CD4-positive, alpha-beta T cell treated with Interleukin-12 subunit alpha and Interleukin-12 subunit beta, for 1 hour (primary cell): Measurements from ENCODE around the gene CEP72.
"Not testable (repeated sequence)": the region's sequence is repeated elsewhere in the genome, so short reads cannot be mapped to it uniquely, and the experiment has no call there.

Experiments used
- DNase-seq: peaks from one replicate; pipeline ENCODE4 v3.0.0-alpha.2; 2020

CEP72 gene

DNA sequence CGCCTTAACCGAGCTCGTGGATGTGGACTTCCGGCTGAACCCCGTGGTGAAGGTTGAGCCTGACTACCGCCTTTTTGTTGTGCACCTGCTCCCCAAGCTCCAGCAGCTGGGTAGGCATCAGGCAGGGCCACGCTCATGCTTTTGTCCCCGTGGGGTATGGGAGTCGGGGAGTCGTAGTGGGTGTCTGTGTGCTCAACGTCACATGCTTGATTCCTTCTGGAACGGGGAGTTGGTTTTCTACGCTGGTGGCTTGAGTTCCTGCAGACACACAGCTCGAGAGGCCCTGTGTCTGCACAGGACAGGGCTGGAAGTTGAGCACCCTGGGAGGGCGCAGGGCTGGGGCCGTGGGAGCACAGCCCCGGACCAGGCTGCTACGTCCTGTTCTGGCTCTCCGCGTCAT lies 8.0 kb downstream of the CEP72 start:
- no peak for DNase-seq

DNA sequence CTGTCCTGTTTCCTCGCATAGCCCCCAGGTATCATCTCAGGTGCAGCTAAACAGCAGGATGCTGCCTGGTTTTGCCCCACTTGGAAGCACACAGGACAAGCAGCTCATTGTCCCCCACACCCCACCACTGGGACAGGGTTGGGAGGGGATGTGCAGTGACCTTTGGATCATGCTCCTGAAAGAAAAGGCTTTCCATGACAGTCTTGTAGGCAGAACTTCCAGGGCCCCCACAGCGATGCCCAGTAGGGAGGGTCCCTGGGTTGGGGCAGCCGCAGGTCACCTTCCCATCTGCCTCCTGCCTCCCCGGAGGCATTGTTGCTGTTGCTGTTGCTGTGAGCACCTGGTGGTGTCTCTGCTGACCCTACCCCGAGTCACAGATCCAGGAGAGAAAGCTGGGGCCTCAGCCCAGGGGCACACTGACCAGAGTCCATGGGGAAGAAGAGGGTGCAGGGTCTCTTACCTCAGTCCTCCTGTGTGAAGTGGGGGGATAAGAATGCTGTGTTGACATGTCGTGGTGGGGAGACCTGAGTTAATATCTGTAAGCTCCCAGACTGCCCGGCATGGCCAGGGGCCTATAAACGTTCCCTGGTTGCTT lies 8.5 kb downstream of the CEP72 start:
- DNase-seq: no peak

DNA sequence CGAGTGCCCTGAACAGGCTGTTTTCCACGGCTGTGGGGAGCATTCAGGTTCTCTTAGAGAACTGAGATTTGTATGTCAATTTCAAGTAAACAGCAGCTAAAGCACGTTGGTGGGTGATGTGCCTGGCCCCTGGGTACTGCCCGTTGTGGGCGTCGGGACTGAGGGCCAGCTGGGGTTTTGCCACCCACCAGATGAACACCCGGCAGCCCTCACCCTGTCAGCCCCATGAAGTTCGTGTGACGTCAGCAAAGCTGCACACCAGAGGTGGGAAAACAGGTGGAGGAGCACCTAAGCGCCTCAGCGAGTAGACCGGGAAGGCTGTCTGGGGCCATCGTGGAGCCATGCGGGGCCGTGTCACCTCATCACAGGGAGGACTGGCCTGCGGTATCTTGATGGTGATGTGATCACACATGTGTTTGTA lies 9.2 kb downstream of the CEP72 start:
- DNase-seq: no peak

DNA sequence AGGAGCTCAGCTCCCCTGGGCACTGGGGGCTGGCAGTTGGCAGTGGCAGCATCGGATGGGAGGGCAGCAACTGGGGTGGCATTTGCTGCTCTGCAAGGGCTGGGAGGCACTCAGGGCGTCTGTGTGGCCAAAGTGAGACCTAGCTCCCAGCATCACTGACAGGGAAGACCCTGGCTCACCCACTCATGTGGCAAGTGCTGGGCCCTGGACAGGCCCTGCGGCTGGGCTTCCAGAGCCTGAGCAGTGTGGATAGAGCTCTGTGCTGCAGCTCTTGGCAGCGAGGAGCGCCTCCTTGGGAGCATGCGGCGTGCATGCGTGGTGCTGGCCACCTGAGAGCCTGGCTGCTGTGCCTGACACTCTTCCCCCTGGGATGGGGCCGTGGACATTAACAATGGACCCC lies 10.2 kb downstream of the CEP72 start:
- no peak for DNase-seq

DNA sequence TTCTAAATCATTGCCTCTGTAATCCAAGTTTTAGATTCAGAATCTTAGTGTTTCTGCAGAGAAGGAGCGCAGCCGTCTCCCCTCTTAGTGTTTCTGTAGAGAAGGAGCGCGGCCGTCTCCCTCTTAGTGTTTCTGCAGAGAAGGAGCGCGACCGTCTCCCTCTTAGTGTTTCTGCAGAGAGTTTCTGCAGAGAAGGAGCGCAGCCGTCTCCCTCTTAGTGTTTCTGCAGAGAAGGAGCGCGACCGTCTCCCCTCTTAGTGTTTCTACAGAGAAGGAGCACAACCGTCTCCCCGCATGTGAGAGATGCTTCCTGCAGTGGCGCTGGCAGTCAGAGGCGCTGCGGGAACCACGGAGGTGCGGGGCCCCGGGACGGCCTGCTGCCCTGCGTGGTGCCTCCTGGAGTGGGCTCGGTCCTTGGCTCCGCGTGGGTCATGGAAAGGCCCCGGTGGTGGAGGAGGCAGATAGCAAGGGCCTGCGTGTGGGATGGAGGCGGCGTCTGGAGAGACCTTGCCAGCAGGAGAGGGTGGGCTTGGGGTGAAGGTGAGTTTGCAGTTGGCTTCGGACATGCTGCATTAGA lies 10.9 kb downstream of the CEP72 start:
- DNase-seq: no peak

DNA sequence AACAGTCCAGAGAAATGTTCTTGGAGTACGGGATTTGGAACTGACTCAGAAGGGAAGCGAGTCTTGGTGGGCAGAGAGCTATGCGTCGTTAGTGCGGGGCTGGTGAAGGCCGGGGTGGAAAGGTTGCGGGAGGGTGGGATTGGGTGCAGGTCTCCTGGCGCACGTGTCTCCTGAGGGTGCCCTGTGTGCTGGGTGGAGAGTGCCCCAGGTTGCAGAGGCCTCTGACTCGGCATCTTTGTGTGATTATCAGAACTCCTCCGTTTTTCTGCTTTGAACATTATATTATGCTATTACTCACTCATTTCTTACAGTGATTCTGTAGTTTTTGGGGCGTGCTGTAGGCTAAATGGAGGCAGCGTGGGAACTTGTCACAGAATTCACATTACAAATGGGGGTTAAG lies 11.4 kb downstream of the CEP72 start:
- no peak for DNase-seq

DNA sequence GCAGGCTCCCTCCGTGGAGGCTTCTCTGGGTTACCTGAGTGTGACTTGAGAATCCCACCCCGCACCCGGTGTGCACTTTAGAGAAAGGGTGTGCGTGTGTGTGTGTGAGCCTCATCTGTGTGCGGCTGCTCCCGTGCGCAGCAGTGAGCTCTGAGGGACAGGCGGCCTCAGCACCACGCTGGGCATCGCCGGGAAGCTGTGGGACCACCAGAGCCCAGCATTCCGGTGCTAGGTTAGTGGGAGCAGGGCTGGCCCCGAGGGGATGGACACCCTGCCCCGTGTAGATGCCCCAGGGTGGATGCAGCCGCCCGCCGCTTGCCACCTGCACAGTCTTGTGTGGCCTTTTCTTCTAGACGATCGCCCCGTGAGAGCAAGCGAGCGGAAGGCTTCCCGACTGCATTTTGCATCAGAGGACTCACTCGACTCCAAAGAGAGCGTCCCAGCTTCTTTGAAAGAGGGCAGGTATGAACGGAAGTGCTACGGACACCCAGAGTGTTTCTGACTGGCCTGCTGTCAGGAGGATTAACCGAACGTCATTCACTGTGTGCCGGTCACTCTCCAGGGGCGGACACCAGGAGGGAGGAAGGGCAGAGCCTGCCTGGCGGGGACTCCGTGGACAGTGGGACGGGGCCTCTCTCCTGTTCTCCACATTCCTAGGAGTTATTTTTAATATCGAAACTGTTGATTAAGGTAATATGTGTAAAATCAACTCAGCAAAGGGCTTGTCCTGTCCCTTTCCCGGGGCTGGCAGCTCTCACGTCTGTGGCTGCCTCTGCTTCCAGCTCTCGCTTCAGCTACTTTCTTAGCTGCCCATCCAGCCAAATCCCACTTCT lies 12.2 kb downstream of the CEP72 start:
- DNase-seq: no peak

DNA sequence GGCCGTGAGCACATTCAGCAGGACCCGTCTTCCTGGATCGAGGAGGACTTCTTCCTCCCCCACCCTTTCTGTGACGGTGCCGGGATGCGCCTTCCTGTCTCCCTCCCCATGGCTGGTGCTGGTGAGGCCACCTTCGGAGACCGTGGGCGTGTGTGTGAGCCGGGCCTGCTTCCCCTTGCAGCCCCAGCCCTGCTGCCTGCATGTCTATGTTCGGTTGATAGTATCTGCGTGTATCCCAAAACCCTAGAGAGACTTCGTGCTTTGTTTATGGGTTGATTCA lies 12.8 kb downstream of the CEP72 start:
- no peak for DNase-seq

DNA sequence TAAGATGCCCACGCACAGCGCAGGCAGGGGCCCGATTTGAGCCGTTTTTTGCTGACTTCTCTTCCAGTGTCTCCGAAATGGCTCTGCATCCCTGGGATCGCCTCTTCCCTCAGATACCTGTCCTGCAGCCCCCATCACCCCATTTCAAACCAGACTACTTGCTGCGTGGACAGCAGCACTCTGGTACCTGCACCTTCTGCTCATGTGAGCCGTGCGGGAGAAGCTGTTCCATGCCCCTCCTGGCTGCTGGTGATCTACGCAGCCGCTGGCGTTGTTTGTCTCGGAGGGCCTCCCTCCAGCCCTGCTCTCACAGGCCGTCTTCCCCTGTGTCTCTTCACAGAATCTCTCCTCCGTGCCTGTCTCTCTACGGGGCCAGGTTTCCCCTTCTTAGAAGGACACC lies 13.4 kb downstream of the CEP72 start:
- no peak for DNase-seq

DNA sequence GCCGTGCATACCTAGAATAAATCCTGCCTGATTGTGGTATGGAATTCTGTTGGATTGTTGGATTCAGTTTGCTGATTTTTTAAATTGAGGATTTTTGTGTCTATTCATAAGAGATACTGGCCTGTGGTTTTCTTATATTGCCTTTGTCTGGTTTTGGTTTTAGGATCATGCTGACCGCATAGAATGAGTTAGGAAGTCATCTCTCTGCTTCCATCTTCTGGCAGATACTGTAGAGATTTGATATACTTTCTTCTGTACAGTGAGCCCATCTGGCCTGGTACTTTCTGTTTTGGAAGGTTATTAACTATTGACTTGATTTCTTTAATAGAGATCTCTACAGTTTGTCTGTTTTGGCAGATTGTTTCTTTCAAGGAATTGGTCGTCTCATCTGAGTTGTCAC lies 14.7 kb downstream of the CEP72 start:
- no peak for DNase-seq

DNA sequence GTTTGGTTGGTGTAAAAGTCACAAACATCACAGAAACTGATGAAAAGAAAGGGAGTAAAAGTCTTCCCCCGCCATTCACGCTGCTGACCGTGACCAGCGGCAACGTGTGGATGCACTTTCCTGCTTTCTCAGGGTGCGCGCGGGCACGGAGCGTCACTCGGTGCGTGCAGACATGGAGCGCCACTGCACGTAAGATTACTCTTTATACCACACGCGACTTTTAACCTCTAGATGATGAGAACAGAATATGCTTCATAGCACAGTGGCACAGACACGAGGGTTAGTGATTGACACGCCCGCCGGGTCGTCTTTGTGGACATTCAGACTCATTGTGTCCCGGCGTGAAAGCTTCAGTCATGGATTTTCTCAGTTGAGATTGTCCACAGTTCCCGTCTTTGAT lies 15.7 kb downstream of the CEP72 start:
- no peak for DNase-seq

DNA sequence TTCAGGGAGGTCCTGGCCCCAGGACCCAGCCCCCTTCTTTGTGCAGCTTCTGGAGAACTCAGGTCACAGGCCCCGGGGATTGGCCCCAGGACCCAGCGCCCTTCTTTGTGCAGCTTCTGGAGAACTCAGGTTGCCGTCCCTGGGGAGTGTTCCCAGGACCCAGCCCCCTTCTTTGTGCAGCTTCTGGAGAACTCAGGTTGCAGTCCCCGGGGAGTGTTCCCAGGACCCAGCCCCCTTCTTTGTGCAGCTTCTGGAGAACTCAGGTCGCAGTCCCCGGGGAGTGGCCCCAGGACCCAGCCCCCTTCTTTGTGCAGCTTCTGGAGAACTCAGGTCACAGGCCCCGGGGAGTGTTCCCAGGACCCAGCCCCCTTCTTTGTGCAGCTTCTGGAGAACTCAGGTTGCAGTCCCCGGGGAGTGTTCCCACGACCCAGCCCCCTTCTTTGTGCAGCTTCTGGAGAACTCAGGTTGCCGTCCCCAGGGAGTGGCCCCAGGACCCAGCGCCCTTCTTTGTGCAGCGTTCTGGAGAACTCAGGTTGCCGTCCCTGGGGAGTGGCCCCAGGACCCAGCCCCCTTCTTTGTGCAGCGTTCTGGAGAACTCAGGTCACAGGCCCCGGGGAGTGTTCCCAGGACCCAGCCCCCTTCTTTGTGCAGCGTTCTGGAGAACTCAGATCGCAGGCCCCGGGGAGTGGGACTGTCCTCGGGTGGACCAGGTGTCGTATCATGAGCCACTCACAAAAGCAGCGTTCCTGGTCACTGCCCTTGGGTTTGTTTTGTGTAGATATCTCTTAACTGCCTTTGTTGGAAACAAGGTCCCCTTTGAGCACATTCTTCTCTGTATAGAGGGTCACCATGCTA lies 16.4 kb downstream of the CEP72 start:
- DNase-seq: not testable (repeated sequence)

DNA sequence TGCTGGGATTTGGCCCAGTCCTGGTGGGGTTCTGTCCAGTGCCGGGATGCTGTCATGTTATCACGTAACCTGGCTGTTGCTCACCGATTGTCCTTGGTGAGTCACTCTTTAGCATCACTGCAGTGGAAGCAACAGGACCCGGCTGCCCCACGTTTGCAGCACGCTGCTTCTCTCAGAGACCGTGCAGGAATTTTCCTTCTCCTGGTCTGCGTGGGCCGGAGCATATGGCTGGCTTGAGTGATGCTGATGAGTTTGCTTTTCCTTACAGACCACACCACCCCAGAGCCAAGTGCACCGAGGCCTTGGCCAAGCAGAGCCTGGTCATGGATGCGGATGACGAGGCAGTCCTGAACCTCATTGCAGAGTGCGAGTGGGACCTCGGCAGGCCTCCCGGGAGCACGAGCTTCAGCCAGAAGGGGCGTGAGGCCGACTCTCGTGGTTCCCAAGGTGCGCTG lies 21.4 kb downstream of the CEP72 start:
- no peak for DNase-seq

DNA sequence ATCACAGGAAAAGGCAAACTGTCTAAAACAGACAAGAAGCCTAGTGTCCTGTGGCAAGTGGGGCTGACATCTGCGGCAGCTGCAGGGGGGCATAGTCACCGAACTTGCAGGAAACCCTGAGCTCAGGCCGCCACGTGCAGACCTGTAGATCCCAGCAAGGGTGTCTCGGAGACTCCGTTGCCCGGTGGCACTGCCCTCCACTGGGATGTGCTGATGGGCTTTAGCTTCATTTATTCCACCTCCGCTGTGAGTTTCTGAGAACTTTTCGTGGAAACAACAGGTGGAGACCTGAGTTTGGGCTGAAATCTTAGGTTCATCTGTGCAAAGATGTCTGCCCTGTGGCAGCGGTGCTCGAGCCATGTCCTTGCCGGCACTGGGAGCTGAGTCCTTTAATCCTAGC lies 22.1 kb downstream of the CEP72 start:
- DNase-seq: no peak

DNA sequence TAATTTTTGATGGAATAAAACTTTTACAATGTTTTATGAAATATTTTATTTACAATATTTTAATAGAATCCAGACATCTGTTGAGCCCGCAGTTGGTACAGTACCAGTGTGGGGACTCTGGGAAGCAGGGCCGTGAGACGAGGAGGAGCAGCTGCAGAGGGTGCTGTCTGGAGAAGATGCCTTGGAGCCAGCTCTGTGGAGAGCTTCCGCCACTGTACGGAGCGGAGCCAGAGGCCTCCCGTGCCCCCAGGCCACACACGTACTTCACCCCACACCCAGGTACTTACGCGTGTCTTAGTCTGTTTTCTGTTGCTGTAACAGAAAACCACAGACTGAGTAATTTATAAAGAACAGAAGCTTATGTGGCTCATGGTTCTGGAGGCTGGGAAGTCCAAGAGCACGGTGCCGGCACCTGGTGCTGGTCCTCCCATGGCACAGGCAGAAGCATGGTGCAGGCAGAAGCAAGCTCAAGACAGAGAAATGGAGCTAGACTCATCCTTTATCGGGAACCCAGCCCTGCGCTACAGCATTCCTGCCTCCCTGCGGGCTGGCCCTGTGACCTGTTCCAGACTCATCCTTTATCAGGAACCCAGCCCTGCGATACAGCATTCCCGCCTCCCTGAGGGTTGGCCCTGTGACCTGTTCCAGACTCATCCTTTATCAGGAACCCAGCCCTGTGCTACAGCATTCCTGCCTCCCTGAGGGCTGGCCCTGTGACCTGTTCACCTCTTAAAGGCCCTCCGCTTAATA lies 23.3 kb downstream of the CEP72 start:
- DNase-seq: no peak

DNA sequence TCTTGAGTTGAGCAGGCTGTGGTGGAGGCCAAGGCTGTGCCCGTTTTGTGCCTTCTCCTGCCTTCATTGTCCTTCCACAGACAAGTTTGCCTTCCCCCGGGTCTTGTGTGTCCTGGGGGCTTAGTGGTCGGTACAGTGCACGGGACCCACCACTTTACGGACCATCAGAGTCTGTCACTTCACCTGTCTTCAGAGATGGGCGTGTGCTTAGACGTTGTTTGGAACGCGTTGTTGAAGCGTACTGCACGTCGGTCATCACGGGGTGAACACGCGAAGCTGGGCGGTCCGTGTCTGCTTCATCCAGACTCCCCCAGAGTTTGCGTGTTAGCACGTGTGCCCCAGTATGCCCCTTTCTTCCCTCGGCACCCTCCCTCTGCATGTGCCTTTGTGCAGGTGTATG lies 24.8 kb downstream of the CEP72 start:
- no peak for DNase-seq

DNA sequence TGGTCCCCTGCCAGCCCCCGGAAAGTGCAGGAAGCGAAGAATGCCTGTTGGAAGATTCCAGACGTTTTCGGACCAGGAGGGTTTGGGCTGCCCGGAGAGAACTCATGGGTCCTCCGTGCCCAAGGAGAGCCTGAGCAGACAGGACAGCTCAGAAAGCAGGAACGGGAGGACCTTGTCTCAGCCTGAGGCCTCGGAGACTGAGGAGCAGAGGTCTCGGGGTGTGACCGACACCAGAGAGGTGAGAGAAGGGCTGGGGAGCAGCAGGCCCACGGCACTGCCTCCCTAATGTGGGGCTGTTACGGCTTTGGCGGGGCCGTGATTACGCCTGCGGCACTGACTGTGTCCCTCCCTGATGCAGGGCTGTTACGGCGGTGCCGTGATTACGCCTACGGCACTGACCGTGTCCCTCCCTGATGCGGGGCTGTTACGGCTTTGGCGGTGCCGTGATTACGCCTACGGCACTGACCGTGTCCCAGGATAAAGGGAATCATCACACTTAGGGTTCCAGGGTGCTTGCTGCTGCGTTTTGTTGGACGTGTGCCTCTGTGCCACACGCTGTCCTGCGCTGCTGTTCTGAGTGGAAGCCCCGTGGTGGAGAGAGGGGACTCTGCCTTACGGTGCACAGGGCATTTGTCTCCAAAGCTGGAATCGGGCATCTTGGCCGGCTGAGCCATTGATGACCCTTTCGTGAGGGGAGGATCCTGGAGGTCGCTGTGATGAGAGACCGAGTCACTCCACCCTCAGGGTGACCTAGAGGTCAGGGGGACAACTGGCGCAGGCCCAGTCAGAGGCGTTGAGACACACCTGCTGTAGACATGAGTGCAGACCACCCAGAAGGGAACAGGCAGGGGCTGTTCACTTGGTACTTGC lies 25.7 kb downstream of the CEP72 start:
- no peak for DNase-seq

DNA sequence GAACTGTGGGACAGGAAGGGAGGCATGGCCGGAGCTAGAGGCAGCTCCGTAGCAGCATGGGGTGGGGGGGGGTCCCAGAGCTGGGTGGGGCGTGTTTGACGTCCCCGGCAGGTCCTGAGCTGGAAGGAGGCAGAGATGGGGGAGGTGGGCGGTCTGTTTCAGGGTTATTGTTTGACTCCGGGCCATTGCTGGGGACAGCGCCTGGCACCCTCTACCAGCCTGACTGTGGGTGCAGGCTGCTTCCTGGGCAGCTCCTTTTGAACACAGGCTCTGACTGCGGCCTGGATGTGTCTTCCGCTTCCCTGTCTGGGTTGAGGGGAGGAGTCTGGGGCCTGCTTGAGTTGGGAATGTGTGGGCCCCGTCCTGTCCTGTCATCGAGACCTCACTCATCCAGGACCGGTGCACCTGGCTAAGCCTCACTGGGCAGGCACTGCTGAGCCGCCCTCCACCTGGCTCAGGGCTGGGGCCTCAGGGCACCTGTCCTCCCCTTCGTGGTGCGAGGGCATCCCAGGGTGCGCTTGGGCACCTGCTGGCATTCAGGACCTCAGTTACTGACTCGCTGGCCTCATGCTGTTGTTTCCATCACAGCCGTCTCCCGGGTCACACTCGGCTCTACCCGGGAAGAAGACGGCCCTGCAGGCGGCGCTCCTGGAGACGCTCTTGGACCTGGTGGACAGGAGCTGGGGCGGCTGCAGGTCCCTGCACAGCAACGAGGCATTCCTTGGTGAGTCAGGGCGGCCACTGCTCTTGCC lies 26.5 kb downstream of the CEP72 start:
- DNase-seq: no peak

DNA sequence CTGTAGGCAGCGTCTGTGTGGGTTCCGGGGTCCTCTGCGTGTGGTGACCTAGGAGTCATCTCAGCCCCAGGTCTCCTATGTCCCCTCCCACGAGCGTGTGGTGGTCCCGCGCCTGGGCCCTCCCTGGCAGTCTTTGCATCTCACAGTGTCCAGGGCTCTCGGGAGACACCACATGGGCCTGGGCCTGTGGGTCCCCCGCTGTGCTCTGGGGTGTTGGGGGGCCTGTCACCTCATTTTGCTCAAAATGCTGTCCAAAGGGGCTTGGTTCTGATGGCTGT lies 27.1 kb downstream of the CEP72 start:
- DNase-seq: no peak

DNA sequence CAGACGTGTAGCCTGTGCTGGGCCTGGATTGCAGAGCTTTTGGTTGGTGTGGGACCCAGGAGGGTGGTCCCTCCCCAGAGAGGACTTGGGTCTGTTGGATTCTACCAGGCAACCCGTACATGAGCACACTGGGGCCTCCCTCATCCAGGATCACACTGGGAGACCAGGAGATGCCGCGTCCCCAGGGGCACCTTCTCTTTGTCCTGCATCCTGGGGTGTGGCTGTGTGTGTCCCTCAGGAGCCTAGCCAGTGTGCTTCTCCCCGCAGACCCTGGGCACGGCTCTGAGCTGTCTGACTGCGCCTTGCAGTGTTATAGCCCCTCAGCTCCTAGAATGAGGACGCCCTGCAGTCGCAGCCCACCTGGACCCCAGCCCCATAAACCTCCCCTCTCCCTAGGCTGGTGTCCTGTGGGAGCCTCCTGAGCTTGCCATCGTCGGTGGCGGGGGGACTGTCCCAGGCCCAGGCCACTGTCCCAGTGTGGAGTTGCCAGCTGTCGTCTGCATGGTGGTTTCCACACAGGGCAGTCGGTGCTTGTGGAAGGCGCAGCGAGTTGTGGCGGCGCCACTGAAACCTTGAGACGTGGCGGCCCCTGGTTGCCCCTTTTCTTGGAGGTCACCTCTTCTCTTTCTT lies 27.6 kb downstream of the CEP72 start:
- DNase-seq: no peak
